Activated naive CD4-positive, alpha-beta T cell treated with anti-CD3 and anti-CD28 coated beads for 36 hours (primary cell): ENCODE measurements around the gene KRT7. TPM values are rescaled to one million over a fixed set of nuclear protein-coding genes. Genes with fewer than 3 reads are reported as not detected.
A peak's percentile ranks its signal among the peaks of the same experiment; 100 is the strongest.
"Not testable (repeated sequence)": the region's sequence is repeated elsewhere in the genome, so short reads cannot be mapped to it uniquely, and the experiment has no call there.

Experiments used
- CTCF ChIA-PET: fragments of 350-600 bp; sonication (Branson Sonifier 250); formaldehyde crosslinking; loops from one replicate; lab custom pipeline; 2021; ENCODE audit warnings: antibody characterized with exemption; lab: Charles Lee
- DNase-seq: peaks from one replicate; pipeline ENCODE4 v3.0.0-alpha.2; 2020
- H3K27ac Mint-ChIP-seq: one replicate; pipeline ENCODE4 v1.8.0; 2021; ENCODE audit warnings: mild to moderate bottlenecking, mixed read lengths
- H3K27me3 Mint-ChIP-seq: one replicate; pipeline ENCODE4 v1.8.0; 2021; ENCODE audit warnings: low read depth, mixed read lengths
- H3K36me3 Mint-ChIP-seq: one replicate; pipeline ENCODE4 v1.8.0; 2021; ENCODE audit warnings: low read depth, mixed read lengths
- H3K4me1 Mint-ChIP-seq: one replicate; pipeline ENCODE4 v1.8.0; 2021; ENCODE audit warnings: low read depth, mixed read lengths
- H3K4me3 Mint-ChIP-seq: one replicate; pipeline ENCODE4 v1.8.0; 2021; ENCODE audit warnings: mild to moderate bottlenecking, moderate library complexity, mixed read lengths
- H3K9me3 Mint-ChIP-seq: one replicate; pipeline ENCODE4 v1.8.0; 2021; ENCODE audit warnings: mixed read lengths
- intact Hi-C: fragments of 100-400 bp; cut with micrococcal nuclease; formaldehyde crosslinking; loops from one replicate; pipeline ENCODE4 v1.15.1; 2023
- total RNA-seq, 2 experiments: library from RNA; stranded (reverse); gene quantifications; one replicate each; pipeline ENCODE4 v1.2.3, GENCODE V29; 2021

Gene KRT7
- total RNA-seq, 2 experiments from 2014 or later = 1.9 to 3.4 TPM

- CTCF ChIA-PET = interaction anchor here (0.9 to 1.0 kb wide), 2 partner anchors 24 kb away, joined by 4 read pairs; no protein-coding TSS in a partner anchor
- no peaks in the 10 kb centered on the region for H3K9me3 Mint-ChIP-seq
- DNase-seq = no peak
- no peaks in the 10 kb centered on the region for H3K36me3 Mint-ChIP-seq
- H3K27me3 Mint-ChIP-seq = peaks cover 18% of the 10 kb centered on the region
- intact Hi-C loops = no loop called here
- peaks cover 19% of the 10 kb centered on the region for H3K4me1 Mint-ChIP-seq
- H3K27ac Mint-ChIP-seq = no peak overlapping the region
- H3K4me3 Mint-ChIP-seq = no peak overlapping the region
Measured at GRCh38 chr12:52245962-52246569, 13.0 kb downstream of the KRT7 start.

- H3K27me3 Mint-ChIP-seq = peaks cover 16% of the 10 kb centered on the region
- CTCF ChIA-PET = interaction anchor here (0.9 kb wide), 1 partner anchor 25 kb away, joined by 4 read pairs; no protein-coding TSS in a partner anchor
- H3K36me3 Mint-ChIP-seq = no peaks in the 10 kb centered on the region
- no peak overlapping the region for H3K4me3 Mint-ChIP-seq
- no peaks in the 10 kb centered on the region for H3K9me3 Mint-ChIP-seq
- no peak overlapping the region for H3K27ac Mint-ChIP-seq
- intact Hi-C loops = no loop called here
- H3K4me1 Mint-ChIP-seq = peaks cover 26% of the 10 kb centered on the region
- no peak for DNase-seq
Measured at GRCh38 chr12:52246720-52247621, 13.9 kb downstream of the KRT7 start.

- H3K27ac Mint-ChIP-seq = no peak overlapping the region
- H3K9me3 Mint-ChIP-seq = no peaks in the 10 kb centered on the region
- intact Hi-C loops = no loop called here
- peaks cover 27% of the 10 kb centered on the region for H3K4me1 Mint-ChIP-seq
- no peak for DNase-seq
- CTCF ChIA-PET = no interaction called here
- no peak overlapping the region for H3K4me3 Mint-ChIP-seq
- H3K36me3 Mint-ChIP-seq = no peaks in the 10 kb centered on the region
- H3K27me3 Mint-ChIP-seq = peaks cover 16% of the 10 kb centered on the region
Measured at GRCh38 chr12:52247622-52248540, 14.8 kb downstream of the KRT7 start.

- Mint-ChIP-seq H3K9me3 (no peaks in the 10 kb centered on the region), H3K27ac (no peak overlapping the region), H3K27me3 (peaks cover 16% of the 10 kb centered on the region), H3K4me3 (no peak overlapping the region), H3K4me1 (peaks cover 20% of the 10 kb centered on the region), H3K36me3 (no peaks in the 10 kb centered on the region)
- intact Hi-C loops = no loop called here
- CTCF ChIA-PET = interaction anchor here (0.6 kb wide), 1 partner anchor 27 kb away, joined by 4 read pairs; no protein-coding TSS in a partner anchor
- DNase-seq = no peak
Measured at GRCh38 chr12:52248541-52249461, 15.8 kb downstream of the KRT7 start.

- peaks cover 12% of the 10 kb centered on the region for H3K4me1 Mint-ChIP-seq
- CTCF ChIA-PET = interaction anchor here (0.6 to 0.9 kb wide), 2 partner anchors 28 to 30 kb away, joined by 3 to 4 read pairs; no protein-coding TSS in a partner anchor
Measured at GRCh38 chr12:52249511-52250047, 16.5 kb downstream of the KRT7 start.

GRCh38 chr12:52250048-52250990 lies 17.3 kb downstream of the KRT7 start:
- peaks cover 12% of the 10 kb centered on the region for H3K4me1 Mint-ChIP-seq
- peaks cover 21% of the 10 kb centered on the region for H3K27me3 Mint-ChIP-seq
- H3K36me3 Mint-ChIP-seq = no peaks in the 10 kb centered on the region
- H3K4me3 Mint-ChIP-seq = no peak overlapping the region
- H3K9me3 Mint-ChIP-seq = no peaks in the 10 kb centered on the region
- no peak overlapping the region for H3K27ac Mint-ChIP-seq
- no peak for DNase-seq
- intact Hi-C loops = no loop called here
- CTCF ChIA-PET = interaction anchor here (0.9 to 2.4 kb wide), 4 partner anchors 29 to 77 kb away, joined by 3 to 7 read pairs (median 4); no protein-coding TSS in a partner anchor

More at GRCh38 chr12:52249511-52250047, 16.5 kb downstream of the KRT7 start:
- no peak overlapping the region for H3K4me3 Mint-ChIP-seq
- H3K36me3 Mint-ChIP-seq = no peaks in the 10 kb centered on the region
- H3K9me3 Mint-ChIP-seq = no peaks in the 10 kb centered on the region
- no peak overlapping the region for H3K27ac Mint-ChIP-seq
- intact Hi-C loops = no loop called here
- H3K27me3 Mint-ChIP-seq = peaks cover 16% of the 10 kb centered on the region
- DNase-seq = no peak

GRCh38 chr12:52251367-52252051 lies 18.5 kb downstream of the KRT7 start:
- Mint-ChIP-seq H3K27ac (no peak overlapping the region), H3K27me3 (peaks cover 31% of the 10 kb centered on the region), H3K9me3 (no peaks in the 10 kb centered on the region), H3K4me1 (peaks cover 12% of the 10 kb centered on the region), H3K4me3 (no peak overlapping the region), H3K36me3 (no peaks in the 10 kb centered on the region)
- DNase-seq = peak; percentile 30
- intact Hi-C loops = no loop called here
- CTCF ChIA-PET = interaction anchor here (0.9 to 2.4 kb wide), 5 partner anchors 13 to 135 kb away, joined by 3 to 7 read pairs (median 4); no protein-coding TSS in a partner anchor

- not testable (repeated sequence) for H3K4me3 Mint-ChIP-seq
Measured at GRCh38 chr12:52252175-52252615, 19.2 kb downstream of the KRT7 start.

GRCh38 chr12:52252728-52253343 lies 19.8 kb downstream of the KRT7 start:
- Mint-ChIP-seq H3K4me3 (no peak overlapping the region), H3K36me3 (no peaks in the 10 kb centered on the region), H3K27ac (no peak overlapping the region), H3K9me3 (no peaks in the 10 kb centered on the region), H3K27me3 (peaks cover 41% of the 10 kb centered on the region), H3K4me1 (peaks cover 12% of the 10 kb centered on the region)
- no peak for DNase-seq
- CTCF ChIA-PET = interaction anchor here (2.4 kb wide), 1 partner anchor 74 kb away, joined by 7 read pairs; no protein-coding TSS in a partner anchor
- intact Hi-C loops = no loop called here

More at GRCh38 chr12:52252175-52252615, 19.2 kb downstream of the KRT7 start:
- H3K36me3 Mint-ChIP-seq, H3K27ac Mint-ChIP-seq, H3K9me3 Mint-ChIP-seq, intact Hi-C loops, DNase-seq: not testable (repeated sequence)
- CTCF ChIA-PET = interaction anchor here (0.9 to 2.4 kb wide), 3 partner anchors 14 to 136 kb away, joined by 3 to 7 read pairs (median 4); no protein-coding TSS in a partner anchor
- H3K27me3 Mint-ChIP-seq = peaks cover 38% of the 10 kb centered on the region
- H3K4me1 Mint-ChIP-seq = peaks cover 12% of the 10 kb centered on the region
